PC-3 (cell line): ENCODE data around the gene CXorf66. TPM values are rescaled to one million over a fixed set of nuclear protein-coding genes. Genes with fewer than 3 reads are reported as not detected.

Source experiments
- ATAC-seq: fragments of 200-7000 bp; cut with Tn5 transposase; 2 replicates; pipeline ENCODE4 v1.9.1; 2020; ENCODE audit warnings: mild to moderate bottlenecking, moderate library complexity
- BruUV-seq: library from RNA; stranded (reverse); fragments of 400-500 nt; replicated peaks from 2 replicates; lab custom pipeline; 2021; lab: Mats Ljungman, UMichigan
- CTCF ChIA-PET: fragments of 300-600 bp; sonication (Branson Sonifier 250); formaldehyde crosslinking; loops from one replicate; lab custom pipeline; 2022; ENCODE audit warnings: antibody characterized with exemption; lab: Charles Lee
- POLR2A ChIA-PET: fragments of 300-600 bp; sonication (Branson Sonifier 250); formaldehyde crosslinking; loops from one replicate; lab custom pipeline; 2022; ENCODE audit warnings: antibody characterized with exemption; ENCODE audit not compliant: unreplicated experiment; lab: Charles Lee
- DNase-seq: peaks from one replicate; pipeline ENCODE4 v3.0.0-alpha.2; 2015
- H2AFZ ChIP-seq: fragments of 300-600 bp; sonication (generic); 2 replicates; pipeline ENCODE4 v1.6.0; 2016; ENCODE audit warnings: antibody characterized with exemption, low read length
- H3F3A ChIP-seq: fragments of 300-600 bp; sonication (generic); one replicate; pipeline ENCODE4 v1.6.0; 2017; ENCODE audit warnings: antibody characterized with exemption, low read length, control low read depth, mild to moderate bottlenecking; ENCODE audit not compliant: unreplicated experiment
- H3K27ac ChIP-seq: fragments of 300-600 bp; sonication (generic); 2 replicates; pipeline ENCODE4 v1.5.1; 2016; ENCODE audit warnings: mild to moderate bottlenecking, low read length
- H3K27me3 ChIP-seq: fragments of 300-600 bp; sonication (generic); 2 replicates; pipeline ENCODE4 v1.6.1; 2016; ENCODE audit warnings: low read length, mixed read lengths
- H3K36me3 ChIP-seq: fragments of 300-600 bp; sonication (generic); 2 replicates; pipeline ENCODE4 v1.6.1; 2016; ENCODE audit warnings: low read depth, mixed run types, low read length, mixed read lengths
- H3K4me1 ChIP-seq: fragments of 300-600 bp; sonication (generic); 2 replicates; pipeline ENCODE4 v1.5.1; 2016; ENCODE audit warnings: low read length; ENCODE audit not compliant: insufficient read depth
- H3K4me2 ChIP-seq: fragments of 300-600 bp; sonication (generic); 2 replicates; pipeline ENCODE4 v1.6.0; 2016; ENCODE audit warnings: low read length
- H3K4me3 ChIP-seq: fragments of 300-600 bp; sonication (generic); 2 replicates; pipeline ENCODE4 v1.5.1; 2016; ENCODE audit warnings: mild to moderate bottlenecking, low read length, mixed read lengths
- H3K79me2 ChIP-seq: fragments of 300-600 bp; sonication (generic); 2 replicates; pipeline ENCODE4 v1.6.1; 2017; ENCODE audit warnings: low read length, mixed read lengths
- H3K9ac ChIP-seq: fragments of 300-600 bp; sonication (generic); 2 replicates; pipeline ENCODE4 v1.6.0; 2016; ENCODE audit warnings: mild to moderate bottlenecking, low read length
- H3K9me2 ChIP-seq: fragments of 300-600 bp; sonication (generic); replicated peaks from 2 replicates; pipeline ENCODE4 v1.6.1; 2016; ENCODE audit warnings: mixed run types, low read length, mixed read lengths
- H3K9me3 ChIP-seq: fragments of 300-600 bp; sonication (generic); 2 replicates; pipeline ENCODE4 v1.6.1; 2016; ENCODE audit warnings: low read length, mixed read lengths
- H4K20me1 ChIP-seq: fragments of 300-600 bp; sonication (generic); 2 replicates; pipeline ENCODE4 v1.6.1; 2016; ENCODE audit warnings: low read length, mixed read lengths
- CTCF ChIP-seq: fragments of 300-600 bp; sonication (generic); conservative IDR thresholded peaks from 2 replicates; pipeline ENCODE4 v1.5.1; 2017; ENCODE audit warnings: antibody characterized with exemption, low read depth, mild to moderate bottlenecking, low read length
- EZH2 ChIP-seq: fragments of 300-600 bp; sonication (generic); IDR thresholded peaks from one replicate; pipeline ENCODE4 v1.6.1; 2017; ENCODE audit warnings: antibody characterized with exemption, mild to moderate bottlenecking, low read length; ENCODE audit not compliant: unreplicated experiment
- EZH2phosphoT487 ChIP-seq: fragments of 300-600 bp; sonication (generic); IDR thresholded peaks from 2 replicates; pipeline ENCODE4 v1.6.1; 2018; ENCODE audit warnings: mild to moderate bottlenecking, antibody characterized with exemption, low read length, borderline replicate concordance
- intact Hi-C: fragments of 100-400 bp; cut with micrococcal nuclease; formaldehyde crosslinking; loops from 2 replicates; pipeline ENCODE4 v1.9.0; 2023
- total RNA-seq: library from RNA; depleted of rRNA; stranded (reverse); fragments of >200 nt; gene quantifications from 2 replicates; pipeline ENCODE4 v1.2.3, GENCODE V29; 2014

The CXorf66 gene
- total RNA-seq, 1 experiment from 2014 or later = not detected

GRCh38 chrX:139933904-139934303 lies 31.4 kb downstream of the CXorf66 start:
- Histone ChIP-seq H3K4me3 (peak overlapping the region; percentile 89), H3K27ac (peak overlapping the region; percentile 82), H3K27me3 (no peaks in the 10 kb centered on the region), H3K9me3 (no peaks in the 10 kb centered on the region), H3K9me2 (no peaks in the 10 kb centered on the region), H3K9ac (peak overlapping the region; percentile 90), H4K20me1 (no peaks in the 10 kb centered on the region), H3K79me2 (peaks cover 30% of the 10 kb centered on the region), H3F3A (no peaks in the 10 kb centered on the region), H3K36me3 (no peaks in the 10 kb centered on the region), H2AFZ (peak overlapping the region; percentile 100), H3K4me1 (peaks cover 15% of the 10 kb centered on the region), H3K4me2 (peak overlapping the region; percentile 98)
- DNase-seq = no peak
- ATAC-seq = no peak
- BruUV-seq = TSS peak; percentile 78
- CTCF ChIA-PET = no interaction called here
- intact Hi-C loops = loop anchor here (2.0 kb wide), 1 partner anchor 101 kb away; no protein-coding TSS in a partner anchor
- POLR2A ChIA-PET = no interaction called here
- TF ChIP-seq CTCF = no peak
- TF ChIP-seq EZH2phosphoT487 = no peak

- Histone ChIP-seq H3K9ac (peak within 1 kb of the TSS; percentile 90), H3K9me2 (no peaks in the 10 kb centered on the region), H3K27ac (peak within 1 kb of the TSS; percentile 82), H3K79me2 (peaks cover 37% of the 10 kb centered on the region), H2AFZ (peak within 1 kb of the TSS; percentile 100), H3F3A (no peaks in the 10 kb centered on the region), H3K4me3 (peak within 1 kb of the TSS; percentile 89), H4K20me1 (no peaks in the 10 kb centered on the region), H3K27me3 (no peaks in the 10 kb centered on the region), H3K9me3 (no peaks in the 10 kb centered on the region), H3K36me3 (no peaks in the 10 kb centered on the region), H3K4me2 (peak within 1 kb of the TSS; percentile 98), H3K4me1 (peaks cover 15% of the 10 kb centered on the region)
- peak; percentile 64 for ATAC-seq
- peak; percentile 80 for DNase-seq
- TF ChIP-seq EZH2phosphoT487 (no peak), EZH2 (no peak), CTCF (no peak)
- ChIA-PET POLR2A (interaction anchor here (0.6 to 0.7 kb wide), 3 partner anchors 63 to 169 kb away, joined by 3 to 5 read pairs (median 4); no protein-coding TSS in a partner anchor), CTCF (interaction anchor here (0.8 kb wide), 1 partner anchor 124 kb away, joined by 6 read pairs; no protein-coding TSS in a partner anchor)
- intact Hi-C loops = loop anchor here (2.0 kb wide), 1 partner anchor 100 kb away; no protein-coding TSS in a partner anchor
- BruUV-seq = no TSS peak
These were observed 32.2 kb downstream of the CXorf66 start, which contains the start of gene ATP11C for GRCh38 chrX:139932901-139933796. TSS of gene ATP11C (minus strand) at chrX:139933053. CDS start at chrX:139932042, 1,011 bp downstream.
